ENCODE measurements around the gene VAMP2.

VAMP2 gene

GRCh38 chr17:8164815-8165131, 2.0 kb upstream of the VAMP2 start:
- CTCF ChIA-PET, result interaction anchor here (0.6 to 1.7 kb wide), 6 partner anchors 9 to 54 kb away, joined by 3 to 6 read pairs (median 3); no protein-coding TSS in a partner anchor
- Mint-ChIP-seq H3K4me3 (peak overlapping the region; percentile 75), H3K9me3 (no peaks in the 10 kb centered on the region), H3K36me3 (peaks cover 25% of the 10 kb centered on the region), H3K27ac (peak overlapping the region; percentile 98), H3K27me3 (no peaks in the 10 kb centered on the region), H3K4me1 (peaks cover 52% of the 10 kb centered on the region)
- DNase-seq, result peak; percentile 54

- CTCF ChIA-PET, result interaction anchor here (0.6 to 1.7 kb wide), 7 partner anchors 8 to 54 kb away, joined by 3 to 6 read pairs (median 3); no protein-coding TSS in a partner anchor
- Mint-ChIP-seq H3K36me3 (peaks cover 25% of the 10 kb centered on the region), H3K27me3 (no peaks in the 10 kb centered on the region), H3K27ac (peak overlapping the region; percentile 98), H3K4me1 (peaks cover 58% of the 10 kb centered on the region), H3K4me3 (peak overlapping the region; percentile 75), H3K9me3 (no peaks in the 10 kb centered on the region)
- DNase-seq, result peak; percentile 89
Observed at GRCh38 chr17:8163978-8164814, 1.4 kb upstream of the VAMP2 start.

DNA sequence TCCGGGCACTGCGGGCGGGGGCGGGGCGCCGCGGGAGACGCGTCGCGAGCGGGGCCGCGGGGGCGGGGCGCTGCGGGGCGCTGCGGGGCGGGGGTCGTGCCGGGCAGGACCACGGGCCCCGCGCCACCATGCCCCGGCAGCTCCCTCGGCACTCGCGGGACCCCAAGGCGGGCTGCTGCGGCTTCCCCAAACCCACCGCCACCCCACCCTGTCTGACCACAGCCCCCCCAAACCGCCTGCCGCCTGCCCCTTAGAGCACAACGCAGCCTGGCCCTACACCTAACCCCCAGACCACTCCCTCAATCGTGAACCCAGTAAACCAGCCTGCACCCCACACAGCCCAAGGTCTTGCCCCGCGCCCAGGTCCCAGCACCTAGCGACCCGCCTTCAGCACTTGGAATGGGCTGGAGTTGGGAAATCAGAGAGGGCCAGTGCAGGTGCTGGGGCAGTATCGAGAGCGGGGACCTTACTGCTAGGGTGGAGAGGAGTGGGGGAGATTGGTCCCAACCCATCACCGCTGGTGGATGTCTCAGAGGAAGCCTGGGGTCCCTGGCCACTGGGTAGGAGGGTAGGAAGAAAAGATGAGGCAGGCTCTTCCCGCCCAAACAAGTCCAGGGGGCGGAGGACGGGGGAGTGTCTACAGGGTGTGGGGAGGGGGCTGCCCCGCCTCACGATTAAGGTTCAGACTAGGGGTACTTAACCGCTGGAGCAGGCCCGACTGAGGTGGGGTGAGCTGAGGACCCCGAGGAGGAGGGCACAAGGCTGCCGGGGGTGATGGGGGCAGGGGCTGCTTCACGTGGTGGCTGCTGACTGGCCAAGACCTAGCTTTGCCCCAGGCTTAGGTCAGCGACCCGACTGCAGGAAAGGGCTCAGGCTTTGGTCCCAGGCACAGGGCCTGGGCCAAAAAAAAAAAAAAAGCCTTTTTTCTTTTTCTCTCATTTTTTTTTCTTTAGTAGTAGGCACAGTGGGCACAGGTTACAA, 539 bp upstream of the VAMP2 start:
- Mint-ChIP-seq H3K27ac (peak overlapping the region; percentile 98), H3K4me1 (peaks cover 65% of the 10 kb centered on the region), H3K27me3 (no peaks in the 10 kb centered on the region), H3K36me3 (peaks cover 33% of the 10 kb centered on the region), H3K4me3 (peak overlapping the region; percentile 75), H3K9me3 (no peaks in the 10 kb centered on the region)
- DNase-seq, result peak; percentile 54
- CTCF ChIA-PET, result interaction anchor here (0.9 to 1.7 kb wide), 5 partner anchors 8 to 26 kb away, joined by 3 to 6 read pairs (median 3); no protein-coding TSS in a partner anchor

DNA sequence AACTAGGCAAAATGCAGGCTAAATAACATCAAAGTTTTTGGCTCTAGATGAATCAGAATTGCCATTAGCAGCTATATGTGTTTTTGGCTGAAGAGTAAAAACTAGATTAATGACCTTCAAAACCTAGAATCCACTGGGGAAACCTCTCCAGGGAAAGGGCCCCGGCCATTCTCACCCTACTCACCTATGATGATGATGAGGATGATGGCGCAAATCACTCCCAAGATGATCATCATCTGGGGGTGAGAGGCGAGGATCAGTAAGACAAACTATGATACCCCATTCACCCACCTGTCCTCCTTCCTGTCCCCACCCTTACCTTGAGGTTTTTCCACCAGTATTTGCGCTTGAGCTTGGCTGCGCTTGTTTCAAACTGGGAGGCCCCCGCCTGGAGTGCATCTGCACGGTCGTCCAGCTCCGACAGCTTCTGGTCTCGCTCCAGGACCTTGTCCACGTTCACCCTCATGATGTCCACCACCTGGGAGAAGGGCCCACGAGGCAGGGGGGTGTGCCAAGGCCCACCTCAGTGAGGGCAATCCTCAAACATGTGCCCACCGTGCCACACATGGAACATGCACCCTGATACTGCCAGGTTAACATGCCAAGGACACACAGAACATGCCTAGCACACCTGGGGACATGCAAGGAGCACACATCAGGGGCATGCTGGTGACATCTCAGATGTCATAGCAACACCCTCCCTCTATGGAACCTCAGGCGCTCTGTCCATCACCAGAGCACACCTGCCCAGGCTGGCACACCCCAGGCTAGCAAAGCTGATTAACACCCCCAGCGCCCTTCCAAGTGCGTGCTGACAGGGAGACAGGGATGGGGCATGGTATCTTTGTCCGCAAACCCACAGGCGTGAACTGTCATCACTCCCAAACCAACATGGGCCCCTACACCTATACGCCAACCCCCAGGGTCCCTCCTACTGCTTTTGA, 1.2 kb downstream of the VAMP2 start:
- Mint-ChIP-seq H3K27ac (peak overlapping the region; percentile 96), H3K4me1 (peaks cover 64% of the 10 kb centered on the region), H3K27me3 (no peaks in the 10 kb centered on the region), H3K9me3 (no peaks in the 10 kb centered on the region), H3K4me3 (peak overlapping the region; percentile 86), H3K36me3 (peaks cover 32% of the 10 kb centered on the region)
- DNase-seq, result no peak
- CTCF ChIA-PET, result interaction anchor here (0.7 to 1.4 kb wide), 4 partner anchors 10 to 101 kb away, joined by 3 to 10 read pairs (median 3); no protein-coding TSS in a partner anchor

DNA sequence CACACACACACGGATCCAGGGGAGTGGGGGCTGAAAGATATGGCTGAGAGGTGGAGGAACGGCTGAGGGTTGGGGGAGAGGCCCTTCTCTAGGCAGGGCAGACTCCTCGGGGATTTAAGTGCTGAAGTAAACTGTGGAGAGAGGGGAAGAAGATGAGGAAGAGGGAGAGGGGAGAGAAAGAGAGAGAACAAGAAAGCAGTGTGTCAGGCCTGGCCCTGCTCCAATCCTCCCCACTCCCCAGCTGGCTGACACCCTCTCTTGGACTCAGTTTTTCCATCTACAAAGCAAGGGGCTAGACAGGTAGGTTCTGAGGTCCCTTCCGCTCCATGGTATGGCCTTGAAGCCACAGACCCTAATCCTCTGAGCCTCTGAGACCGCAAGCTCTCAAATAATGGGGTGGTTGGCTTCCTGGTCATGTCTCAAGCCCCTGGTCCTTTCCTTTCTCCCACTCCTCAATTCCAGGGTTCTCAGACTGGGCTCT, 2.0 kb downstream of the VAMP2 start:
- no peaks in the 10 kb centered on the region for H3K27me3 Mint-ChIP-seq
- H3K27ac Mint-ChIP-seq, result peak overlapping the region; percentile 96
- H3K4me1 Mint-ChIP-seq, result peaks cover 61% of the 10 kb centered on the region
- CTCF ChIA-PET, result interaction anchor here (0.7 to 1.4 kb wide), 5 partner anchors 10 to 100 kb away, joined by 3 to 10 read pairs (median 3); no protein-coding TSS in a partner anchor
- DNase-seq, result no peak
- no peaks in the 10 kb centered on the region for H3K9me3 Mint-ChIP-seq
- peak overlapping the region; percentile 86 for H3K4me3 Mint-ChIP-seq
- H3K36me3 Mint-ChIP-seq, result peaks cover 32% of the 10 kb centered on the region

- Mint-ChIP-seq H3K27ac (peak overlapping the region; percentile 96), H3K4me3 (peak overlapping the region; percentile 86), H3K4me1 (peaks cover 61% of the 10 kb centered on the region), H3K36me3 (peaks cover 32% of the 10 kb centered on the region), H3K27me3 (no peaks in the 10 kb centered on the region), H3K9me3 (no peaks in the 10 kb centered on the region)
- CTCF ChIA-PET, result interaction anchor here (1.2 to 6.8 kb wide), 4 partner anchors 20 to 99 kb away, joined by 3 to 40 read pairs (median 4); no protein-coding TSS in a partner anchor
- DNase-seq, result no peak
Observed at GRCh38 chr17:8160224-8160577, 2.5 kb downstream of the VAMP2 start.

DNA sequence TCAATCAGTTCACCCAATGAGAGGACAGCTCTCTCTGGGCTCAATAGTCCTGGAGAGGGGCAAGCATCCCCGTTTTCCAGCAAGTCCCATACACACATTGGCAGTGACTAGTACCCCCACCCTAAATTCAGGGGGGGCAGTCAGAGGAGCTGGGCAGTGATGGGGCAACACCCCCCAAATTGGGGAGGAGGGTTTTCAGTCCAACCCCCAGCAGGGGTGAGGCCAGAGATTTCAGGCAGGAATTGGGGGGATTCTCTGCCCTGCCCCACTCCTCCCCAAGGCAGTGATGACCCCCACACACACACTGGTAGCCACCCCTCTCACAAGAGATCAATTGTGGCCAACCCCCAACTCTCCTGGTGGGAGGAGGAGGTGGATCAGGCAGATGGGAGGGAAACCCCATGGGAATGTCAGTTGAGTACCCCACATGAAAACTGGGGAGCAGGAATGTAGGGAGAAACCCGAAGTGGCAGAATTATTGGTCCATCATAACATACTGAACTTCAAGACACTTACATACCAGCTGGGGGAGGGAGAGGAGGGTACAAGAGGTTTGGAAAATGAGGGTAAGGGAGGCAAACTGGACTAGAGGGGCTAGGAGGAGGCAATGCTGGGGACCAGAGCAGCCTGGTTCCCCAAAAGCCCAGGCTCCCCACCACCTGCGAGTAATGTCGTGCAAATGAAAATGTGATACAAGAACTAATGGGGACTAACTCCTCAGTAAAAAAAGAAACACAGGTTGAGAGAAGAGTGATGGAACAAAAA, 3.1 kb downstream of the VAMP2 start:
- CTCF ChIA-PET, result interaction anchor here (1.2 to 6.8 kb wide), 10 partner anchors 21 to 68 kb away, joined by 3 to 40 read pairs (median 4); partner anchors contain the start of gene HES7
- peak overlapping the region; percentile 50 for H3K4me3 Mint-ChIP-seq
- peak overlapping the region; percentile 96 for H3K27ac Mint-ChIP-seq
- H3K27me3 Mint-ChIP-seq, result no peaks in the 10 kb centered on the region
- no peak for DNase-seq
- peaks cover 30% of the 10 kb centered on the region for H3K36me3 Mint-ChIP-seq
- peaks cover 55% of the 10 kb centered on the region for H3K4me1 Mint-ChIP-seq
- no peaks in the 10 kb centered on the region for H3K9me3 Mint-ChIP-seq

DNA sequence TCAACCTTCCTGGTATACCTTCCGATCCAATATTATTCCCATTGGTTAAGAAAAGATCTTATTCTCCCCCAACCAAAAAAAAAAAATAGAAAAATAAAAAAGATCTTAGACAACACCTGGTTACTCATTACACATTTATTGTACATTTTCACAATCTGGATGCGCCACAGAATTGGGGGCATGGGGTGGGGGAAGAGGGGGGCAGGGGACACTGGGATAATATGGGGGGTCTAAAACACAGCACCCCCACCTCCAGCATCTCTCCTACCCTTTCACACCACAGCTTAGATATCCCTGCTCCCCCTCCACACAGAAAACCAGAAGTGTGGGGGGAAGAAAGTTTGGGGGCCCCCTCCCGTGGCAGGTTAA, 3.7 kb downstream of the VAMP2 start:
- H3K27me3 Mint-ChIP-seq, result no peaks in the 10 kb centered on the region
- peaks cover 30% of the 10 kb centered on the region for H3K36me3 Mint-ChIP-seq
- CTCF ChIA-PET, result interaction anchor here (0.6 to 6.8 kb wide), 16 partner anchors 10 to 168 kb away, joined by 3 to 40 read pairs (median 4); partner anchors contain the start of gene HES7
- H3K9me3 Mint-ChIP-seq, result no peaks in the 10 kb centered on the region
- H3K4me3 Mint-ChIP-seq, result no peak overlapping the region
- no peak for DNase-seq
- H3K27ac Mint-ChIP-seq, result peak overlapping the region; percentile 95
- H3K4me1 Mint-ChIP-seq, result peaks cover 49% of the 10 kb centered on the region

DNA sequence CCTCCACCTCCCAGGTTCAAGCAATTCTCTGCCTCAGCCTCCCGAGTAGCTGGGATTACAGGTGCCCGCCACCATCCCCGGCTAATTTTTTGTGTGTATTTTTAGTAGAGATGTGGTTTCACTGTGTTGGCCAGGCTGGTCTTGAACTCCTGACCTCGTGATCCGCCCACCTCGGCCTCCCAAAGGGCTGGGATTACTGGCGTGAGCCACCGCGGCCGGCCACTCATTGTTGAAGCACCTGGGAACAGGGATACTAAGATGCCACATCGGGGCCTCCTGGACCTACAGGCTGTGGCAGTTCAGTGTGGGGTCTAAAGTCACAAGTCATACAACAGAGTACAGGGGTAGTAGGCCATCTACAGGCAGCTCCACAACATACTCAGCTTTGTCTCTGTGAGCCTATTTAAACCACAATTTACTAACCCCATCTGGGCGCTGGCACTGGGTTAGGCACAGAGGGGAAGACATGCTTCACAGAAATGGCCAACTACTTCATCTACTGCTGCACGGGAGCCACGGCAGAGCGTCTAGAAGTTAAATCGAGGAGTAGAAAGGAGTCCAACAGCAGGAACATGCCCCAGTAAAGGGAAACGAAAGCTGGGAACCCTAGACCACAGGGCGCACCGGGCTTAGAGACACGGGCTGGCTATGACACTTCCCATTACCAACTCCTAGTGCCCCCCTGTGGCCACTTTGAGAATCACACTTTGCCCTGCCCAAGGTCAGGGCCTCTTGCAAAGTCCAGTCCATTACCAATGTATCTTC, 4.3 kb downstream of the VAMP2 start:
- H3K27me3 Mint-ChIP-seq, result no peaks in the 10 kb centered on the region
- H3K27ac Mint-ChIP-seq, result peak overlapping the region; percentile 95
- peak; percentile 94 for DNase-seq
- no peaks in the 10 kb centered on the region for H3K9me3 Mint-ChIP-seq
- peaks cover 45% of the 10 kb centered on the region for H3K4me1 Mint-ChIP-seq
- peaks cover 32% of the 10 kb centered on the region for H3K36me3 Mint-ChIP-seq
- CTCF ChIA-PET, result interaction anchor here (0.6 to 6.8 kb wide), 18 partner anchors 9 to 168 kb away, joined by 3 to 40 read pairs (median 3); partner anchors contain the start of genes CTC1 and HES7
- peak overlapping the region; percentile 26 for H3K4me3 Mint-ChIP-seq

DNA sequence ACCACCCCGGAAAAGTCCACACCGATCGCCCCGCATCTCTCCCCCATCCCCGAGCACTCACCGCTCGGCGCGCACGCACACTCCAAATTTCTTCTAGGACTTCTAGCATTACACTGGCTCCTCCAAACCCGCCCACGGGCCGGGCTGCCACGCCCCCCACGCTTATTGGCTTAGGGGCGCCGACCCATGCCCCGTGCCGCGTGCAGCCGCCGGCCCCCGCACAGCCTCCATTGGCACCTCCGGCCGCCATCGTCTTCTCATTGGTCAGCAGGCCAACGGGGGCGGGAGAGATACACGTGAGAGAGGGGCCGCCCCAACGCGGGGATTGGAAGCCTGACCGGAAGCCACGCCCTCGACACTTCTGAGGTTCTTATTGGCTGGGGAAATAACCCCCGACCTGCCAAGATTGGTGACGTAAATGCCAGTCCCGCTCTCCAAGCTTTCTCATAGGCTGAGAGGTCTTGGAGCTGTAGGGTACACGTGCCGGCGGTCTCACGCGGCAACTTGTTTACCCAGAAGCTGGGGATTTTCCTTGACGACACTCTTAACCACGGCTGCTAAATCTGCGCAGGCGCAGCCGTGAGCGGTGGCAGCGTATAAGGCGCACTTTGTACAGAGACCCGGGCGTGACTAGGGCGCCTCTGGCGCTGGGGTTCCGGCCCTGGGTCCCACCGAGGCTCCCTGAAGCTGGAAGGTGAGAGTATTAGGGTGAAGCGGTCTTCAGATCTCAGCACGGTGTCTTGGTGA, 6.3 kb downstream of the VAMP2 start:
- peaks cover 53% of the 10 kb centered on the region for H3K4me1 Mint-ChIP-seq
- H3K9me3 Mint-ChIP-seq, result no peaks in the 10 kb centered on the region
- no peak overlapping the region for H3K27ac Mint-ChIP-seq
- DNase-seq, result peak; percentile 100
- CTCF ChIA-PET, result interaction anchor here (0.6 to 6.8 kb wide), 7 partner anchors 8 to 144 kb away, joined by 3 to 40 read pairs (median 3); no protein-coding TSS in a partner anchor
- no peaks in the 10 kb centered on the region for H3K27me3 Mint-ChIP-seq
- no peak overlapping the region for H3K4me3 Mint-ChIP-seq
- H3K36me3 Mint-ChIP-seq, result peaks cover 24% of the 10 kb centered on the region

- CTCF ChIA-PET, result interaction anchor here (0.6 to 6.8 kb wide), 4 partner anchors 8 to 33 kb away, joined by 3 to 40 read pairs (median 4); no protein-coding TSS in a partner anchor
- H3K36me3 Mint-ChIP-seq, result peaks cover 19% of the 10 kb centered on the region
- no peak for DNase-seq
- no peak overlapping the region for H3K27ac Mint-ChIP-seq
- H3K9me3 Mint-ChIP-seq, result no peaks in the 10 kb centered on the region
- no peaks in the 10 kb centered on the region for H3K27me3 Mint-ChIP-seq
- H3K4me3 Mint-ChIP-seq, result no peak overlapping the region
- peaks cover 49% of the 10 kb centered on the region for H3K4me1 Mint-ChIP-seq
Observed at GRCh38 chr17:8155996-8156245, 6.8 kb downstream of the VAMP2 start.

Measured in activated naive CD4-positive, alpha-beta T cell treated with anti-CD3 and anti-CD28 coated beads, Interleukin-2, amount 10 ng/mL, durations not matched to agents 7 days and 5 days (primary cell).